Measurements from ENCODE around the gene IMPA2.
"Not testable (repeated sequence)": the region's sequence is repeated elsewhere in the genome, so short reads cannot be mapped to it uniquely, and the experiment has no call there.

The IMPA2 gene

DNA sequence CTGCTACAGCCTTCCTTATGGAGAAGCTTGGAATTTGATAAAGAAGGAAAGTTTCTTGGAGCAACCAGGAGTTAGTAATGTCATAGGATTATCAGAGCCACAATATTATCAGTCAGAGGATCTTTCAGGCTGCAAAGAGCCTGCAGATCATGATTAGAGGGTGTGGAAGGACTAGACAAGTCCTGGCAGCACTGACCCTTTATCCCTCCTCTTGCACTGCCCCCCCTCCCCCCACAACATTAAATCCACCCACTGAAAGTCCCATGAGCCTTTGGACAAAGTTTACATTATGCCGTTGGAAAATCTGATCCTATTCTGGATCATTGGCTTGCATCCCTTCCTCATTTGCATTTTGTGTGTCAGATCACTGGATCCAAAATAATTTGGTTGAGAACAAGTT, 18.7 kb upstream of the IMPA2 start:
- DNase-seq (ENCODE audit: low spot score), result no peak

GRCh38 chr18:11963991-11964484, 17.3 kb upstream of the IMPA2 start:
- DNase-seq (ENCODE audit: low spot score), result no peak

DNA sequence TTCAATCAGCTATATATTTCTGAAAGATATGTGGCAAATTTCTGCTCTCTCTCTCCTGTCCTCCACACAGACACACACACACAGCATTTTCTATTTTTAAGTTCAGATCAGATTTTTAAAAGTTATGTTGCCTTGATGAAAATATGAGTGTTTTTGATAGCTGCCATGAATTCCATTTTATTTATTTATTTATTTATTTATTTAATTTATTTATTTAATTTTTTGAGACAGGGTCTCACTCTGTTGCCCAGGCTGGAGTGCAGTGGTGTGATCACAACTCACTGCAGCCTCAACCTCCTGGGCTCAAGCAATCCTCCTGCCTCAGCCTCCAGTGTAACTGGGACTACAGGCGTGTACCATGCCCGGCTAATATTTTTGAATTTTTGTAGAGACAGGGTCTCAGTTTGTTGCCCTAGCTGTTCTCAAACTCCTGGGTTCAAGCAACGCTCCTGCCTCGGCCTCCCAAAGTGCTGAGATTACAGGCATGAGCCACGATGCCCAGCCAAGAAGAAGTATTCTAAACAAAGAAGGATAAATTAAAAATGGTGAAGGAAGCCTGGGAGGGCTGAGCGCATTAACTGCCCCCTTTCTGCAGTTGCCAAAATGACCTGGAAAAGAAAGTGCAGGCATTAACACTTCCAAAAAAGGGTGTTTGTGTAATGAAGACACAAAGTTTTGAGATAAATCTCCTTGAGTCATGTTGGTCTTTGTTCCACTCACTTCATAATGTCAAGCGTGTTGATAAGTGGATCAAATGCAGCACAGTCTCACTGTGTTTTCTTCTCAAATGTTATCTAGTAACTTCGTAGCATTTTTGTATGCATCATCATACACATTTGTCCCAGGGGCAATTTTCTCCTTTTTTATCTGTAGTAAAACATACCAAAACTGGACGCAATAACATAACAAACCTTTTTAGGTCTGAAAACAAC, 11.1 kb upstream of the IMPA2 start:
- DNase-seq (ENCODE audit: low spot score), result no peak

DNA sequence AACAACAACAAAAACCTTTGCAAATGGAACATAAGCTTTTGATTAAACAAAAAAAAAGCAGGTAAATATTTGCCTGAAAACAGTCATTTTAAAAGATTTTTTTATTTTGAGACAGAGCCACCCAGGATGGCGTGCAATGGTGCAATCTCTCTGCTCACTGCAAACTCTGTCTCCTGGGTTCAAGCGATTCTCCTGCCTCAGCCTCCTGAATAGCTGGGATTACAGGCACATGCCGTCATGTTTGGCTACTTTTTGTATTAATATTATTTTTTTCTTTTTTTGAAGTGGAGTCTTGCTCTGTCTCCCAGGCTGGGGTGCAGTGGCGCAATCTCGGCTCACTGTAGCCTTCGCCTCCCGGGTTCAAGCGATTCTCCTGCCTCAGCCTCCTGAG, 10.5 kb upstream of the IMPA2 start:
- not testable (repeated sequence) for DNase-seq (ENCODE audit: low spot score)

DNA sequence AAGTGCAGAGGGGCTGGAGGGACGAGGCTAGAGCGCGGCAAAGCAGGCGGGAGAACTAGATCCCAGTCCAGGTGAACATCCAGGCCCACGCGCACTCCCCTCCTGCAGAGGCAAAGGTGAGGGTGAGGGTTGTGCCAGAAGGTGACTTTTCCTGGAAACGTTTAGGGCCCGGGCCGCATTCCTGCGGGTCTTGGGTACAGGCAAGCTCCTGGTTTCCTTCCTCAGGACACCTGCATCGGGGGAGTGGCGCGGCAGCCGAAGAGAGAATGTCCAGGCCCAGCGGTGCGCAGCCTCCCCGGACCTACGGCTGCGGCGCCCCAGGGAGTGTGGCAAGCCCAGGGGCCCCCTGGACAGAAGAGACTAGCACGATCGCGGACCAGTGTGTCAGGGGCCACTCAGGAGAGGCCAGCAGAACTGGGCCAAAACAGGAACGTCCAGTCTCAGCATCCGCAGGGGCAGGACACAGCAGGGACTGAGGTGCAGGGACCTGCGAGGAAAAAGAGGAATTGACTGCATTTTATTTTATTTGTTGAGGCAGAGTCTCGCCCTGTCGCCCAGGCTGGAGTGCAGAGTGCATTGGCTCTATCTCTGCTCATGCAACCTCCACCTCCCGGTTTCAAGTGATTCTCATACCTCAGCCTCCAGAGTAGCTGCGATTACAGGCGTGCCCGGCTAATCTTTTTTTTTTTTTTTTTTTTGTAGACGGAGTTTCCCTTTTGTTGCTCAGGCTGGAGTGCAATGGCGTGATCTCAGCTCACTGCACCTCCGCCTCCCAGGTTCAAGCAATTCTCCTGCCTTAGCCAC, 8.7 kb upstream of the IMPA2 start:
- DNase-seq (ENCODE audit: low spot score), result no peak

- no peak for DNase-seq (ENCODE audit: low spot score)
Measured at GRCh38 chr18:11974741-11975325, 6.5 kb upstream of the IMPA2 start.

- no peak for DNase-seq (ENCODE audit: low spot score)
Measured at GRCh38 chr18:11975723-11976122, 5.6 kb upstream of the IMPA2 start.

DNA sequence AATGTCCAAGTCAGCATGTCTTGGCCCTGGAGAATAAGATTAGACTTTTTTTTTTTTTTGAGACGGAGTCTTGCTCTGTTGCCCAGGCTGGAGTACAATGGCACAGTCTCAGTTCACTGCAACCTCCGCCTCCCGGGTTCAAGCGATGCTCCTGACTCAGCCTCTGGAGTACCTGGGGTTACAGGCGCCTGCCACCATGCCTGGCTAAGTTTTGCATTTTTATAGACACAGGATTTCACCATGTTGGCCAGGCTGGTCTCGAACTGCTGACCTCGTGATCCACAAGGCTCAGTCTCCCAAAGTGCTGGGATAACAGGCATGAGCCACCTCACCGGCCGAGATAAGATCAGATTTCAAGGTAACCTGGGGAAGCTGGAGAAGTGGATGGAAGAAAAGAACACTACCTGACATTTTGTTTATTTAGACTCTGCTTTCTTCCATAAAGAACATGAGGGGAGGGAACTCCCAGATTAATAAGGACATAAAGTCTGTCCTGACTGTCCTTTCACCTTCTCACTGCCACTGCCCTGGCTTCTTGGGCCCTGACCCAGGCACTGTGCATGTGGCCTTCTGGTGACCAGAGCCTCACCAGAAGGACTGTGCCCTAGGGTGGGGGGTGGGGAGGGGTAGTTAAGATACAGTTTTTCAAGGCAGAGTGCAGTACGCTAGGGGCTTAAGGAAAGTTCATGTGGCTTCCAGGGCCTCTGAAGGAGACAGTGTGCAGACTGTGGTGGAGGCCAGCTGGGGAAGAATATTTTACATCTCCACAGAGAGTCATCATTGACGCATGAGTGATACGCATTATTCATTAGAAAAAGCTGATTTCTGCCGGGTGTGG, 4.8 kb upstream of the IMPA2 start:
- DNase-seq (ENCODE audit: low spot score), result no peak

DNA sequence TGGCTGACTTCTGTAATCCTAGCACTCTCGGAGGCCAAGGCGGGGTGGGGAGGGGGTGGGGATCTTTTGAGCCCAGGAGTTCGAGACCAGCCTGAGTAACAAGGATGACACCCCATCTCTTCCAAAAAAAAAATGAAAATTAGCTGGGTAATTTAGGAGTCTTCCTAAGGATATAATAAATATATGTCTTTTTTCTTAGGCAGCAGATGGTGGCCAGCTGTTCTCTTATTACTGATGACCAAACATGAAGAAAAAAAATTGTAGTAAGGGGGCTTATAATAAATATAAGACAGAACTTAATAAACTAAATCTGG, 4.2 kb upstream of the IMPA2 start:
- no peak for DNase-seq (ENCODE audit: low spot score)

GRCh38 chr18:11978956-11979355, 2.4 kb upstream of the IMPA2 start:
- DNase-seq (ENCODE audit: low spot score), result no peak

DNA sequence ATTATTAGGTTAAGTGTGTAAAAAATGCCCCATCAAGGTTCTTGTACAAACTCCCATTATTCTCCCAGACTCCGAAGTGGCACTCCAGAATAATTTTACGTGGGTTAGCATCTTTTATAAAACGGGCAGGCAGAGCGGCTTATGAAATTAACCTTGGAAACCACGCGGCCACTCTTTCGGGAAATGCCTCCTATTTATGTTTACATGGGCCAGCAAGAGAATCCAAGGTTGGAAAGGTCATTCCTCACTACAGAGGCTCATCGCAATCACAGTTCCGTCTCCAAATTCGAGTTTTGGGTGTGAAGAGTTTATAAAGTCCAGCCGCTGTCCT, 1.2 kb upstream of the IMPA2 start:
- DNase-seq (ENCODE audit: low spot score), result no peak

GRCh38 chr18:11980494-11981191, 664 bp upstream of the IMPA2 start:
- peak; percentile 98 for DNase-seq (ENCODE audit: low spot score)

DNA sequence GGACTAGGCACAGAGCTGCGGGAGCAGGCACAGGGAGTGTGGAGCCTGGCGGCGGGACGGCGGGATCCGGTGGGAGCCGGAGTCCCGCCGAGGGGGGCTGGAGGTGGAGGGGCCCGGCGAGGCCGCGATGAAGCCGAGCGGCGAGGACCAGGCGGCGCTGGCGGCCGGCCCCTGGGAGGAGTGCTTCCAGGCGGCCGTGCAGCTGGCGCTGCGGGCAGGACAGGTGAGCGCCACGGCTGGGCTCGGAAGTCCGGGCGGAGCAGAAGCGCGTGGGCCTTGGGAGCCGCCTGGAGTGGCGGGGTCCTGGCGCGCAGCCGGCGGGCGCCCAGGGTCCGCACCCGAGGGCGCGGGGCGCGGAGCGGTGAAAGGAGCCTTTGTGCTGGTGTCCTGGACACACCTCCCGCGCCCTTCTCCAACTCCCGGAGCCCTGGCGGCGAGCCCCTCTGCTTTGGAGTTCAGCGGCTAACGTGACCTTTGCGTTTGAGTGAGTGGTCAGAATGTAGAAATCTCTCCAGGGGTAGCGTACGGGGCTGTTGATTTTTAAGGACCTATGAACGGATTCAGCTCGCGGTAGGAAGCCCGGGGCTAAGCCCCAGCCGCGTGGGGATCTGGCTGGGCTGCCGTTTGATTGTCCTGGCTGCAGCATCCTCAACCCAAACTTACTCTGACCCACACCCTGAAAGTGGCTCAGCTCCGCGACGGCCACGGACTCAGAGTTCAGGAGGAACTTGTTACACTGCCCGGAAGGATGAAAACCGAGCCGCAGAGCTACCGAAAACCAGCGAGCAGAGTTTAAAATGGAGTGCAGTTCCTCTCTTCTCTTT, 448 bp downstream of the IMPA2 start:
- DNase-seq (ENCODE audit: low spot score), result peak; percentile 32

- no peak for DNase-seq (ENCODE audit: low spot score)
Measured at GRCh38 chr18:11982981-11983380, 1.7 kb downstream of the IMPA2 start.

DNA sequence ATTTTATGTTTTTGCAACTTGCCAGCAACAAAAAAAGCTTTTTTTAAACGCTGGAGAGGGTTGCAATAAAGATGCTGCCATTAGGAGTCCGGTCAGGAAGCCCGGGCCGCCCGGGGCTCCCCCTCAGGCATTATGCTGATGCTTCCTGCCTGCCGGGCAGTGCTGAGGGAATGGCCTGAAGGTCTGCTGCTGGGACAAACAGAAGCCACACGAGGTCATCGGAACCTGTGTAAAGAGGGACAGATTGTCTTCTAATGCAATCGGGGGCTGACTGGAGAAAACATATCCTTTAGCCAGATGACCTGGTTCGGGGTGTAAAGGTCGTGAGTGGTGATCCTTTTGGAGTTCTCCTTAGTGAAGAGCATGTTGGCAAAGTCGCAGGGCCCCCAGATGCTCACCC, 2.3 kb downstream of the IMPA2 start:
- DNase-seq (ENCODE audit: low spot score), result no peak

DNA sequence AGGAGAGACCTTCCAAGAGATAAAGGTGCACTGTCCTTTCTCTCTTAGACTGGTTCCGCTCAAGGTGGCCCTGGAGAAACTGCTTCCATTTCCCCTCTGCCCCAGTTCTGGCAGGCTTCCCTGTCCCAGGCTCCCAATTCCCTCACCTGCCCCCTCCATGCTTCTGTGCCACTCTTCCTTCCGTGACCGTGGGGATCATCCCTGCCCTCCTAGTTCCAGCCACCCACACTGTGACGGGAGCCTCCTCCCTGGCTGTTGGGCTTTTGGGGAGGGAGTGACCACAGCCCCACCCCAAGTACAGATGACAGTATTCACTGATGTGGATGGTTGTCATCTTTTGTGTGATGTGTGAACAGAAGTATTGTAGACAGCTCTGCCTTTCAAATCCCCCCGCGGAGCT, 2.8 kb downstream of the IMPA2 start:
- DNase-seq (ENCODE audit: low spot score), result no peak

GRCh38 chr18:11985586-11985985, 4.3 kb downstream of the IMPA2 start:
- DNase-seq (ENCODE audit: low spot score), result no peak

- no peak for DNase-seq (ENCODE audit: low spot score)
Measured at GRCh38 chr18:11986061-11986460, 4.8 kb downstream of the IMPA2 start.

GRCh38 chr18:11987527-11987926, 6.2 kb downstream of the IMPA2 start:
- DNase-seq (ENCODE audit: low spot score), result no peak

- no peak for DNase-seq (ENCODE audit: low spot score)
Measured at GRCh38 chr18:11989174-11989573, 7.9 kb downstream of the IMPA2 start.

DNA sequence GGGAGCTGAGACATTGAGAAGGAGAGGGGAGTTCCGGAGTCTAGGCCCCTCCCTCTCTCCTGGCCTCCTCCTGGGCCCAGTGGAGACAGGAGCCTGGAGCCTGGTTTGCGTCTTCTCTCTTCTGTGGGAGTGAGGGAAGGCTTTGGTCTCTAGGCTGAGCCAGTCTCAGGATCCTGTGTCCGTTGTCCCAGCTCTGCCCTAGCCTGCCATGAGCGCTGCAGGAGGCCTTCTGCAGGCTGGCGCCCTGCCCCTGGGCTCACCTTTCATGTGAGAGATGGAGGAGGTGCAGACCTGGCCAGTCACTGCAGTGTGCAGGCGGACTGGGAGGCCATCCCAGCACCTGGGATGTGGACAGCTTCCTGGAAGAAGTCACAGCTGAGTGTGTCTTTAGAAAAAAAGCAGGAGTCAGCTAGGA, 8.7 kb downstream of the IMPA2 start:
- DNase-seq (ENCODE audit: low spot score), result no peak

Data from NAMALWA (cell line).